T-helper 1 cell treated with Interleukin-12 subunit alpha and Interleukin-12 subunit beta and Interleukin-4 antibody, amounts not matched to agents 30 μg/mL and 1 μg/mL, for 36 hours (primary cell): ENCODE results near the gene MRPL22.
"Not testable (repeated sequence)": the region's sequence is repeated elsewhere in the genome, so short reads cannot be mapped to it uniquely, and the experiment has no call there.

Experiments used
- H3K27ac Mint-ChIP-seq: one replicate; pipeline ENCODE4 v1.8.0; 2021; ENCODE audit warnings: mild to moderate bottlenecking, mixed read lengths
- H3K27me3 Mint-ChIP-seq: one replicate; pipeline ENCODE4 v1.8.0; 2021; ENCODE audit warnings: low read depth, mixed read lengths
- H3K36me3 Mint-ChIP-seq: one replicate; pipeline ENCODE4 v1.8.0; 2021; ENCODE audit warnings: low read depth, mixed read lengths
- H3K4me1 Mint-ChIP-seq: one replicate; pipeline ENCODE4 v1.8.0; 2021; ENCODE audit warnings: low read depth, mixed read lengths
- H3K4me3 Mint-ChIP-seq: one replicate; pipeline ENCODE4 v1.8.0; 2021; ENCODE audit warnings: mild to moderate bottlenecking, moderate library complexity, mixed read lengths
- H3K9me3 Mint-ChIP-seq: one replicate; pipeline ENCODE4 v1.8.0; 2021; ENCODE audit warnings: mixed read lengths

Gene MRPL22

GRCh38 chr5:154995679-154996078 lies 54.8 kb downstream of the MRPL22 start:
- Mint-ChIP-seq H3K9me3 (no peaks in the 10 kb centered on the region), H3K4me3 (no peak overlapping the region), H3K27ac (no peak overlapping the region), H3K4me1 (no peaks in the 10 kb centered on the region), H3K27me3 (peaks cover 31% of the 10 kb centered on the region), H3K36me3 (no peaks in the 10 kb centered on the region)

- H3K4me1 Mint-ChIP-seq: no peaks in the 10 kb centered on the region
- peaks cover 32% of the 10 kb centered on the region for H3K27me3 Mint-ChIP-seq
- no peaks in the 10 kb centered on the region for H3K9me3 Mint-ChIP-seq
- no peaks in the 10 kb centered on the region for H3K36me3 Mint-ChIP-seq
- no peak overlapping the region for H3K27ac Mint-ChIP-seq
- no peak overlapping the region for H3K4me3 Mint-ChIP-seq
Measured at GRCh38 chr5:154997746-154998145, 56.9 kb downstream of the MRPL22 start.

- H3K9me3 Mint-ChIP-seq: no peaks in the 10 kb centered on the region
- H3K4me3 Mint-ChIP-seq: no peak overlapping the region
- H3K27me3 Mint-ChIP-seq: peaks cover 32% of the 10 kb centered on the region
- no peak overlapping the region for H3K27ac Mint-ChIP-seq
- H3K36me3 Mint-ChIP-seq: no peaks in the 10 kb centered on the region
- no peaks in the 10 kb centered on the region for H3K4me1 Mint-ChIP-seq
Measured at GRCh38 chr5:154999865-155000264, 59.0 kb downstream of the MRPL22 start.

DNA sequence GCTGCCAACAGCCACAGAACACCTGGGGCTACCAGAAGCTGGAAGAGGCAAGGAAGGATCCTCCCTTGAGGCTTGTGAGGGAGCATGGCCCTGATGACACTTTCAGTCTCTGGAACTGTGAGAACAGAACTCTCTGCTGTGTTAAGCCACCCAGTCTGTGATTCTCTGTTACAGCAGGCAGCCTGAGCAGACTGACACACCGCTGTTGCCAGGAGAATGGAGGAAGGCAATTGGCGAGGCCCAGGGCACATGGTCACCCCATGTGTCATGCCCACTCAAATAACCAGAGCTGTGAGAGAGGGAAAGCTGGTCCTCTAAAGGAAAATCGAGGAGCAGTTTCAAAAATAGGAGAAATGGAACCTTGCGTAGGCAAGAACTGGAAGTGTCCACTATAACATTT lies 60.6 kb downstream of the MRPL22 start:
- Mint-ChIP-seq H3K36me3 (no peaks in the 10 kb centered on the region), H3K27ac (no peak overlapping the region), H3K4me3 (no peak overlapping the region), H3K4me1 (no peaks in the 10 kb centered on the region), H3K9me3 (no peaks in the 10 kb centered on the region), H3K27me3 (peaks cover 32% of the 10 kb centered on the region)

DNA sequence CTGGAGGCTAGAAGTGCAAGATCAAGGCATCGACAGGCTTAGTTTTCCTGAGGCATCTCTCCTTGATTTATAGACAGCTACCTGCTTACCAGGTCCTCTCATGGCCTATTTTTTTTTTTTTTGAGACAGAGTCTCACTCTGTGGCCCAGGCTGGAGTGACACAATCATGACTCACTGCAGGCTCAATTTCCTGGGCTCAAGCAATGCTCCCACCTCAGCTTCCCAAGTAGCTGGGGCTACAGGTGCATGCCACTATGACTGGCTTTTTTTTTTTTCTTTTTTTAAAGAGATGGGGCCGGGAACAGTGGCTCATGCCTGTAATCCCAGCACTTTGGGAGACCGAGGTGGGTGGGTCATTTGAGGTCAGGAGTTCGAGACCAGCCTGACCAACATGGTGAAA lies 61.8 kb downstream of the MRPL22 start:
- not testable (repeated sequence) for H3K4me3 Mint-ChIP-seq

DNA sequence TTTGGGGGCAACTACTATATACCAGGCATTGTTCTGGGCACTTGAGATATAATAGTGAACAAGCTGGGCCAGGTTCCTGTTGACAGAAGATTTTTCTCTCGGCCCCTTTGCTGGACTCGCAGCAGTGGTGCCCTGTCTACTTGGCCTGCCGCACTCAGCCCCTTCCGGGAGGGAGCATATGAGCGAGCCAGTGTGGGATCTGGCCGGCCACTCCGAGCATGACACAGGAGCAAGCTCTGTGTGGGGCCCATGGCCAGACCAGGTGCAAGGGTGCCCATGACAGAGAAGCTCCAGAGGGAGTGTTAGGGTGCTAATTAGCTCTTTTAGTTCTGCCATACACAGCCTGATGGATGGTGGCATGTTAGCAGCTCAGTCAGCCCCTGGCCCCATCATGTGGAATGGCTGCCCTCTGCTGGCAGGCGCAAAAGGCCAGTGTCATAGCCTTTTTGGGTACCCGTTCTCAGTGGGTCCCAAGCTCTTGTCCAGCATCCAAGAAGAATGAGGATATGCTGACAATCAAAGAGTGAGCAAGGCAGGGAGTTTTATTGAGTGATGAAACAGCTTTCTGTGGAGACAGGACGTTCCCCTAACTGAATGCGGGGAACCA lies 63.4 kb downstream of the MRPL22 start:
- no peak overlapping the region for H3K27ac Mint-ChIP-seq
- no peaks in the 10 kb centered on the region for H3K9me3 Mint-ChIP-seq
- H3K4me3 Mint-ChIP-seq: no peak overlapping the region
- peaks cover 13% of the 10 kb centered on the region for H3K27me3 Mint-ChIP-seq
- H3K4me1 Mint-ChIP-seq: no peaks in the 10 kb centered on the region
- no peaks in the 10 kb centered on the region for H3K36me3 Mint-ChIP-seq

More for the DNA sequence above, 61.8 kb downstream of the MRPL22 start:
- H3K36me3 Mint-ChIP-seq, H3K9me3 Mint-ChIP-seq, H3K27ac Mint-ChIP-seq, H3K4me1 Mint-ChIP-seq: not testable (repeated sequence)
- H3K27me3 Mint-ChIP-seq: peaks cover 26% of the 10 kb centered on the region

- H3K27me3 Mint-ChIP-seq: not testable (repeated sequence)
Measured at GRCh38 chr5:155006265-155006664, 65.4 kb downstream of the MRPL22 start.

DNA sequence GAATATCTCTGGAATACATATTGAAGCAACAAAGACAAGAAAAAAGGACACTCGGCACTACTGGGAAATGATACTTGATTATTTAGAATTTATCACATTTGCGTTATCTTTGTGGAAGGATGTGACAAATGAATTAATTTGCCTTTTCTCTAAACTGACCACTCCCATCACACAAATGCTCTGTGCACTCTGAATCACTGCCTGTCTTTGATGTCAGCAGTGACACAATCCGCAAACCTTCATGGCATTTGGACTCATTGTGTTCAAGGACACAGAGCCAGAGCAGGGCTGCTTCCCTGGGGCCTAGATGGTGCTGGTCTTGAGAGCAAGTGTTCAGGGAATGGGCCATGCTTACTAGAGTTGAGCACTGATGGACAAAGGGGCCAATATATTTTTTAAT lies 67.8 kb downstream of the MRPL22 start:
- H3K27me3 Mint-ChIP-seq: peaks cover 17% of the 10 kb centered on the region
- no peaks in the 10 kb centered on the region for H3K9me3 Mint-ChIP-seq
- no peaks in the 10 kb centered on the region for H3K4me1 Mint-ChIP-seq
- H3K4me3 Mint-ChIP-seq: no peak overlapping the region
- H3K27ac Mint-ChIP-seq: no peak overlapping the region
- H3K36me3 Mint-ChIP-seq: no peaks in the 10 kb centered on the region

More at GRCh38 chr5:155006265-155006664, 65.4 kb downstream of the MRPL22 start:
- not testable (repeated sequence) for H3K36me3 Mint-ChIP-seq, H3K4me3 Mint-ChIP-seq, H3K27ac Mint-ChIP-seq, H3K4me1 Mint-ChIP-seq, H3K9me3 Mint-ChIP-seq

GRCh38 chr5:155010881-155011280 lies 70.0 kb downstream of the MRPL22 start:
- H3K36me3 Mint-ChIP-seq: no peaks in the 10 kb centered on the region

DNA sequence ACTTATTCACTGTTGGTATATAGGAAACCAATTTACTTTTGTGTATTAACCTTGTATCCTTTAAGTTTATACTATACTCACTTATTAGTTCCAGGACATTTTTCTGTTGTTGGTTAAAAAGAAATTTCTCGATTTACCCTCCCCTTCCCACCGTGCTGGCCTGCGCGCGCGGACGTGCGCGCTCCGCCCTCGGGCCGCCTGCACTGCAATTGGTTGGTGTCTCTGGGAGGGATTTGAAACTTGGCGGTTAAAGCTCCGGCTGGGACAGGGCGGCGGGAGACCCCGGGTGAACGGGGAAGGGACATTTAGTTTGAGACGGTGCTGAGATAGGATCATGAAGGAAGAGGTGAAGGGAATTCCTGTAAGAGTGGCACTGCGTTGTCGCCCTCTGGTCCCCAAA lies 72.7 kb downstream of the MRPL22 start, which contains the start of gene KIF4B:
Gene KIF4B (plus strand): TSS at position 230 of the 400 bp plus-strand sequence. CDS start 105 bp downstream, at position 335.
- Mint-ChIP-seq H3K4me1 (peaks cover 2% of the 10 kb centered on the region), H3K27ac (no peak within 1 kb of the TSS), H3K9me3 (no peaks in the 10 kb centered on the region), H3K4me3 (no peak within 1 kb of the TSS), H3K36me3 (no peaks in the 10 kb centered on the region), H3K27me3 (peaks cover 14% of the 10 kb centered on the region)

More at GRCh38 chr5:155010881-155011280, 70.0 kb downstream of the MRPL22 start:
- Mint-ChIP-seq H3K27ac (no peak overlapping the region), H3K4me3 (no peak overlapping the region), H3K27me3 (peaks cover 17% of the 10 kb centered on the region), H3K9me3 (no peaks in the 10 kb centered on the region), H3K4me1 (no peaks in the 10 kb centered on the region)

- Mint-ChIP-seq H3K4me1 (peaks cover 2% of the 10 kb centered on the region), H3K36me3 (no peaks in the 10 kb centered on the region), H3K27ac (no peak overlapping the region), H3K27me3 (peaks cover 14% of the 10 kb centered on the region), H3K4me3 (no peak overlapping the region), H3K9me3 (no peaks in the 10 kb centered on the region)
Measured at GRCh38 chr5:155015239-155015638, 74.4 kb downstream of the MRPL22 start.

DNA sequence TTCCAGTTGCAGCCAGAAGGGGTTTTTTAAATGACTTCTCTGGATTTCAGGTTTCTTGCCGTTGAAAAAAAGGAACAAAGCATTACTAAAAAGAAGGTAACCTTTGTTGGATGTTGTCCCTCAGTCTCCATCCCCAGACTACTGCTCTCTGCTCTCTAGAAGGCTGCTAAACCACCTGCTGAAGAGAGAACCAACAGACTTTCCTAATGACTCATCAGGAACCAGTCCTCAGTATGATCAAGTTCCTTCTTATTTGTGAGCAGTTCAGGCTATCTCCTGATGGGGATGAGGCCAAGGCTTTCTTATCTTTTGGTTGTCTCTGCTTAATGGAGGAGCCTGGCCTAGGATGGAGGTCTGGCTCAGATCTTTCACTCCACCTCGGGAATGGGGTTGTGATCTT lies 76.7 kb downstream of the MRPL22 start:
- Mint-ChIP-seq H3K27me3 (peaks cover 10% of the 10 kb centered on the region), H3K27ac (no peak overlapping the region), H3K36me3 (no peaks in the 10 kb centered on the region), H3K4me1 (peaks cover 2% of the 10 kb centered on the region), H3K4me3 (no peak overlapping the region), H3K9me3 (no peaks in the 10 kb centered on the region)
